Glutamatergic neuron (in vitro differentiated cells): ENCODE measurements around the gene AVPI1. TPM values are rescaled to one million over a fixed set of nuclear protein-coding genes. Genes with fewer than 3 reads are reported as not detected.

ENCODE experiments used
- DNase-seq: peaks from one replicate; pipeline ENCODE4 v3.0.0; 2022
- H3K27ac Mint-ChIP-seq: one replicate; pipeline ENCODE4 v1.8.0; 2020; ENCODE audit warnings: mild to moderate bottlenecking, mixed read lengths, inconsistent platforms; ENCODE audit not compliant: unreplicated experiment
- H3K27me3 Mint-ChIP-seq: one replicate; pipeline ENCODE4 v1.8.0; 2020; ENCODE audit warnings: mild to moderate bottlenecking, moderate library complexity, mixed read lengths, inconsistent platforms; ENCODE audit not compliant: unreplicated experiment
- H3K36me3 Mint-ChIP-seq: one replicate; pipeline ENCODE4 v1.8.0; 2020; ENCODE audit warnings: mild to moderate bottlenecking, mixed read lengths, inconsistent platforms; ENCODE audit not compliant: unreplicated experiment
- H3K4me1 Mint-ChIP-seq: one replicate; pipeline ENCODE4 v1.8.0; 2020; ENCODE audit warnings: mild to moderate bottlenecking, low read depth, mixed read lengths, inconsistent platforms; ENCODE audit not compliant: unreplicated experiment
- H3K4me3 Mint-ChIP-seq: one replicate; pipeline ENCODE4 v1.8.0; 2020; ENCODE audit warnings: mild to moderate bottlenecking, mixed read lengths, inconsistent platforms; ENCODE audit not compliant: unreplicated experiment
- H3K9me3 Mint-ChIP-seq: one replicate; pipeline ENCODE4 v1.8.0; 2020; ENCODE audit warnings: mild to moderate bottlenecking, moderate library complexity, mixed read lengths, inconsistent platforms; ENCODE audit not compliant: unreplicated experiment
- CTCF ChIP-seq: fragments of 200-600 bp; sonication (generic); IDR thresholded peaks from one replicate; pipeline ENCODE4 v1.5.0; 2021; ENCODE audit not compliant: partially characterized antibody, unreplicated experiment
- long read RNA-seq: library from polyadenylated mRNA; unstranded; transcript quantifications from one replicate; pipeline ENCODE4 v2.0.0, GENCODE V29; 2020; ENCODE audit not compliant: unreplicated experiment
- total RNA-seq: library from RNA; stranded (reverse); fragmentation: NEBNext Ultra II Directional; extraction: Animal tissue kit (Norgen Biotek cat#: 25700); gene quantifications from one replicate; pipeline ENCODE4 v1.2.1, GENCODE V29; 2021; ENCODE audit not compliant: unreplicated experiment

The AVPI1 gene
- total RNA-seq = 4.5 TPM
- long read RNA-seq, partial matches to known transcripts = 0 of 3 reads
- long read RNA-seq, other reads (novel, unspliced or antisense) = 3 of 3 reads

GRCh38 chr10:97686962-97687784 is at the start of gene AVPI1:
AVPI1 (minus strand) TSS chr10:97687241; CDS start chr10:97679905, 7,336 bp downstream.
- TF ChIP-seq CTCF = no peak
- H3K4me3 Mint-ChIP-seq = peak within 1 kb of the TSS; percentile 90
- DNase-seq = peak; percentile 97
- no peaks in the 10 kb centered on the region for H3K36me3 Mint-ChIP-seq
- H3K27ac Mint-ChIP-seq = peak within 1 kb of the TSS; percentile 78
- H3K27me3 Mint-ChIP-seq = peaks cover 5% of the 10 kb centered on the region
- H3K4me1 Mint-ChIP-seq = peaks cover 17% of the 10 kb centered on the region
- peaks cover 3% of the 10 kb centered on the region for H3K9me3 Mint-ChIP-seq

- H3K27me3 Mint-ChIP-seq = peaks cover 10% of the 10 kb centered on the region
- H3K36me3 Mint-ChIP-seq = peaks cover 9% of the 10 kb centered on the region
- no peak for TF ChIP-seq CTCF
- peaks cover 7% of the 10 kb centered on the region for H3K4me1 Mint-ChIP-seq
- peak overlapping the region; percentile 96 for H3K4me3 Mint-ChIP-seq
- H3K27ac Mint-ChIP-seq = peak overlapping the region; percentile 91
- peaks cover 8% of the 10 kb centered on the region for H3K9me3 Mint-ChIP-seq
- DNase-seq = no peak
These were observed 49.4 kb upstream of the AVPI1 start for GRCh38 chr10:97736403-97736901.

GRCh38 chr10:97734021-97734420 is 47.0 kb upstream of the AVPI1 start:
- peaks cover 8% of the 10 kb centered on the region for H3K9me3 Mint-ChIP-seq
- peaks cover 4% of the 10 kb centered on the region for H3K4me1 Mint-ChIP-seq
- no peak overlapping the region for H3K4me3 Mint-ChIP-seq
- H3K27me3 Mint-ChIP-seq = peaks cover 12% of the 10 kb centered on the region
- DNase-seq = no peak
- no peak overlapping the region for H3K27ac Mint-ChIP-seq
- TF ChIP-seq CTCF = no peak
- peaks cover 9% of the 10 kb centered on the region for H3K36me3 Mint-ChIP-seq

- Mint-ChIP-seq H3K4me3 (no peak overlapping the region), H3K4me1 (peaks cover 4% of the 10 kb centered on the region), H3K36me3 (peaks cover 9% of the 10 kb centered on the region), H3K27ac (no peak overlapping the region), H3K9me3 (peaks cover 8% of the 10 kb centered on the region), H3K27me3 (peaks cover 12% of the 10 kb centered on the region)
- no peak for TF ChIP-seq CTCF
- DNase-seq = no peak
These were observed 46.2 kb upstream of the AVPI1 start for GRCh38 chr10:97733256-97733655.

GRCh38 chr10:97732052-97732359 is 45.0 kb upstream of the AVPI1 start:
- Mint-ChIP-seq H3K27me3 (peaks cover 12% of the 10 kb centered on the region), H3K4me3 (no peak overlapping the region), H3K9me3 (peaks cover 6% of the 10 kb centered on the region), H3K27ac (no peak overlapping the region), H3K36me3 (peaks cover 9% of the 10 kb centered on the region), H3K4me1 (no peaks in the 10 kb centered on the region)
- DNase-seq = no peak
- TF ChIP-seq CTCF = no peak
